Measurements from ENCODE around the gene SELENOS. TPM values are rescaled to one million over a fixed set of nuclear protein-coding genes. Genes with fewer than 3 reads are reported as not detected.
A peak's percentile ranks its signal among the peaks of the same experiment; 100 is the strongest.

SELENOS gene, protein sequence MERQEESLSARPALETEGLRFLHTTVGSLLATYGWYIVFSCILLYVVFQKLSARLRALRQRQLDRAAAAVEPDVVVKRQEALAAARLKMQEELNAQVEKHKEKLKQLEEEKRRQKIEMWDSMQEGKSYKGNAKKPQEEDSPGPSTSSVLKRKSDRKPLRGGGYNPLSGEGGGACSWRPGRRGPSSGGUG
- 48.9 TPM for total RNA-seq (ENCODE audit: unreplicated experiment)
- long read RNA-seq, transcript SELENOS-203 (6 exons, 1,188 nt): major isoform, 31 of 45 reads
- long read RNA-seq, transcript SELENOS-201 (7 exons, 1,439 nt): minor isoform, 5 of 45 reads
- long read RNA-seq, partial matches to known transcripts: 0 of 45 reads
- long read RNA-seq, other reads (novel, unspliced or antisense): 5 of 45 reads

DNA sequence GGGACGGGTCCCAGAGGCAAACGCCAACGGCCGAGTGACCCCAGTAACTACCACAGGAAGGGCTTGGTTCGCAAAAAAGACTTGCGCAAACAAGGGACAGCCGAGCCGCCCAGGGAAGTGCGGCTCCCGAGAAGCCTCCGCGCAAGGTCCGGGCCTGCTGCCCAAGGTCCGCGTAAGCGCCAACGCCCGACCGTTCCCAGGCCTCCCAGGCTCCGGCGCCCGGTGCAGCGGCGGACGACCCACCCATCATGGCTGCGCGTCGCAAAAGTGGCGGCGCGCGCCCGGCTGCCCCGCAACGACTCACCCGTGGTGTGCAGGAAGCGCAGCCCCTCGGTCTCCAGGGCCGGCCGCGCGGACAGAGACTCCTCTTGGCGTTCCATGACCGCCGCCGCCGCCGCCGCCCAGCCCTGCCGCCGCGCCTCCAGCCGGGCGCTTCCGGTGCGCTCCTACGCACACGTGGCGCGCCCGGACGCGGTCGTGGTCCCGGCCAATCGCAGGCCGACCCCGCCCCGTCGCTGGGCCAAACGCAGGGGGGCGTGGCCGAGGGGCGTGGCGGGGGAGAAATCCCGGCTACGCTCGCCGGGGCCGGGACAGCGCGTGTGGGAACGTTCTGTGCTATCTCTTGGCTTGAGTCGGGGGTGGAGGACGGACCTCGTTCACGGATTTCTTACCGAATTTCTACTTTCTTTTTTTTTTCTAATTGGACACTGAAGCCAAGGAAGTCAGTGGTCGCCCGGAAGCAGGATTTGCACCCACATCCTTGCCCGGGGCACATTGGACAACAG, at the start of gene SELENOS:
TSS of gene SELENOS (minus strand) at position 448 of the 785 bp plus-strand sequence. CDS start at position 380, 68 bp downstream.
- H3K27me3 Mint-ChIP-seq (ENCODE audit: unreplicated experiment): no peaks in the 10 kb centered on the region
- H3K4me1 Mint-ChIP-seq (ENCODE audit: unreplicated experiment): peaks cover 5% of the 10 kb centered on the region
- no peaks in the 10 kb centered on the region for H3K9me3 Mint-ChIP-seq (ENCODE audit: unreplicated experiment)
- peak within 1 kb of the TSS; percentile 85 for H3K27ac Mint-ChIP-seq (ENCODE audit: unreplicated experiment)
- H3K36me3 Mint-ChIP-seq (ENCODE audit: low read depth, unreplicated experiment): peaks cover 46% of the 10 kb centered on the region
- peak; percentile 92 for DNase-seq (ENCODE audit: low spot score)
- TF ChIP-seq, protein P1, sequence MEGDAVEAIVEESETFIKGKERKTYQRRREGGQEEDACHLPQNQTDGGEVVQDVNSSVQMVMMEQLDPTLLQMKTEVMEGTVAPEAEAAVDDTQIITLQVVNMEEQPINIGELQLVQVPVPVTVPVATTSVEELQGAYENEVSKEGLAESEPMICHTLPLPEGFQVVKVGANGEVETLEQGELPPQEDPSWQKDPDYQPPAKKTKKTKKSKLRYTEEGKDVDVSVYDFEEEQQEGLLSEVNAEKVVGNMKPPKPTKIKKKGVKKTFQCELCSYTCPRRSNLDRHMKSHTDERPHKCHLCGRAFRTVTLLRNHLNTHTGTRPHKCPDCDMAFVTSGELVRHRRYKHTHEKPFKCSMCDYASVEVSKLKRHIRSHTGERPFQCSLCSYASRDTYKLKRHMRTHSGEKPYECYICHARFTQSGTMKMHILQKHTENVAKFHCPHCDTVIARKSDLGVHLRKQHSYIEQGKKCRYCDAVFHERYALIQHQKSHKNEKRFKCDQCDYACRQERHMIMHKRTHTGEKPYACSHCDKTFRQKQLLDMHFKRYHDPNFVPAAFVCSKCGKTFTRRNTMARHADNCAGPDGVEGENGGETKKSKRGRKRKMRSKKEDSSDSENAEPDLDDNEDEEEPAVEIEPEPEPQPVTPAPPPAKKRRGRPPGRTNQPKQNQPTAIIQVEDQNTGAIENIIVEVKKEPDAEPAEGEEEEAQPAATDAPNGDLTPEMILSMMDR (IDR thresholded peaks at IDR 0.05; ENCODE audit: unreplicated experiment): no peak
- peak within 1 kb of the TSS; percentile 99 for H3K4me3 Mint-ChIP-seq (ENCODE audit: unreplicated experiment)

DNA sequence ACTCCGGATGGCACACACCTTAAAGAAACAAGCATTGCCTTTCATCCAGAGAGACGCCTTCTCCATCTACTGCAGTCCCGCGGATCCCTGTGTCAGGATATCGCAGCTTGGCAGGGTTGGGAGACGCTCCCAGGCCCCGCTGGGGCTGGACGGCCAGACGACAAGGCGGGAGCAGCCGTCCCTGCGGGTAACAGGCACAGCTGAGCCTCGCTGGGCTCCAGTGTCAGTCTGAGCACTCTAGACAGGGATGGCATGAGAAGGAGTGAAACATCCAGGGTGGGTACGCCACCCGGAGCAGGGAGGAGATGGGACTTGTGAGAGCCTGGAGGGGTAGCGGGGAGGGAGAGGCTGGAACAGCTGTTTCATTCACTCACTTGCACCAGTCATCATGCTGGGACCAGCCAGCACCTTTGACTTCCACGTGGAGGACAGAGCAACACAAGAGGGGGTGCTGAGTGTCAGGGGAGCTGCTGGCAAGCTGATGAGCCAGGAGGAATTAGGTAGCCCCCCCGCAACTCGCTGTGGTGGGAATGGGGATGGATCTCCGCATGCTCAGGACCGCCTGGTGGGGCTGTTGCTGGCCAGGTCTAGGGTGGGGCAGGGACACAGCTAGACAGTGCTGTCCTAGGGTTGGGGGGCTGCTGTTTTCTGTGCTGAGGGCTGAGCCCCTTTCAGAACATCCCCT, 49.3 kb upstream of the SELENOS start:
- H3K27me3 Mint-ChIP-seq (ENCODE audit: unreplicated experiment): peaks cover 33% of the 10 kb centered on the region
- no peaks in the 10 kb centered on the region for H3K9me3 Mint-ChIP-seq (ENCODE audit: unreplicated experiment)
- TF ChIP-seq, protein P1 (IDR thresholded peaks at IDR 0.05; ENCODE audit: unreplicated experiment): no peak

DNA sequence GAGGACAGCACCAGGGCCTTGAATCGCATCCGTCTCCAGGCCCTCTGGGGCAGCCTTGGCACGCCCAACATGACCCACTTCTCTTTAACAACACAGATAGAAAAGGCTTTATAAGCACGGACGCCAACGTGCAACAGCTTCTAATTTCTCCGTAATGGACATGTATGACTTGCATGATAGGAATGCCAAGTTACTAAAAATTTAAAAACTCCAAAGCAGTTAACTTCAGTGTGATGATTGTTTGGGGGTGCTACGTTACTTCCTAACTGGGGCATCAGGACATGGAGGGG, 48.7 kb upstream of the SELENOS start:
- Mint-ChIP-seq H3K27me3 (ENCODE audit: unreplicated experiment) (peaks cover 37% of the 10 kb centered on the region), H3K36me3 (ENCODE audit: low read depth, unreplicated experiment) (no peaks in the 10 kb centered on the region), H3K9me3 (ENCODE audit: unreplicated experiment) (no peaks in the 10 kb centered on the region), H3K27ac (ENCODE audit: unreplicated experiment) (no peak overlapping the region), H3K4me3 (ENCODE audit: unreplicated experiment) (no peak overlapping the region), H3K4me1 (ENCODE audit: unreplicated experiment) (no peaks in the 10 kb centered on the region)
- TF ChIP-seq, protein P1 (IDR thresholded peaks at IDR 0.05; ENCODE audit: unreplicated experiment): no peak
- no peak for DNase-seq (ENCODE audit: low spot score)

More for the DNA sequence above, 49.3 kb upstream of the SELENOS start:
- no peak overlapping the region for H3K4me3 Mint-ChIP-seq (ENCODE audit: unreplicated experiment)
- H3K4me1 Mint-ChIP-seq (ENCODE audit: unreplicated experiment): no peaks in the 10 kb centered on the region
- no peaks in the 10 kb centered on the region for H3K36me3 Mint-ChIP-seq (ENCODE audit: low read depth, unreplicated experiment)
- H3K27ac Mint-ChIP-seq (ENCODE audit: unreplicated experiment): peak overlapping the region; percentile 14
- no peak for DNase-seq (ENCODE audit: low spot score)

DNA sequence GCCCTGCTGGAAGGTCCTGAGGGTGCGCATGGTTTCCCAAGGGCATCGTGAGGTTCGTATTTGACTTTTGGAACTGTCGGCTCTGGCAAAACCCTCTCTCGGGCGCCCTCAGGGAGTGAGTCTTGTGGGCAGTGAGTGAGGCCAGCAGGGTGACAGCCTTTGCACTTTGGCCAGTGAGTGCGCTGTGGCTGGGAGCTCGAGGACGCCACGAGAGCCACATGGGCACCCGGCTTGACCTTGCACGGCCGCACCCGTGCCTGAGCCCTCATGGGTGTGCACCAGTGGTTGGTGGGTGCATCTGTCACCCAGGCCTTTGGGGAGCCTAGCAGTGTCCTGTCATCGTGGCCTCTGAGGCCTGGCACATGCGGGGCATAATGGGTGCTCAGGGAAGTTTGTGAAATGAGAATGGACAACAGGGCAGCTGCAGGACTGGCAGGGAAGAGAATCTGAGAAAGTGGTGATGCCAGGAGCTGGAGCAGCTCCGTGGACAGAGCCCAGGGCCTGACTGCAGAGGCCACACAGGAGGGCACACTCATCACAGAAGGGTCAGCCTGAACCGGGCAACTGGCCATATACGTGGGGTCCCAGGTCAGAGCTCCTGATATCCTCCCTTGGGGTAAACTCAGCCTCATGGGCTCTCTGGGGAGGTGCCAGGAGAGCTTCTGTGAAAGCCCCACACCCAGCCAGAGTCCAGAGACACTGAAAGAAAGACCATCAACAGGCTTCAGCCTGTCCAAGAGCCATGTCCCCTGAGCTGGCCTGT, 48.2 kb upstream of the SELENOS start:
- Mint-ChIP-seq H3K4me3 (ENCODE audit: unreplicated experiment) (no peak overlapping the region), H3K27me3 (ENCODE audit: unreplicated experiment) (peaks cover 34% of the 10 kb centered on the region), H3K9me3 (ENCODE audit: unreplicated experiment) (no peaks in the 10 kb centered on the region), H3K4me1 (ENCODE audit: unreplicated experiment) (peaks cover 2% of the 10 kb centered on the region), H3K36me3 (ENCODE audit: low read depth, unreplicated experiment) (no peaks in the 10 kb centered on the region), H3K27ac (ENCODE audit: unreplicated experiment) (no peak overlapping the region)
- no peak for DNase-seq (ENCODE audit: low spot score)
- TF ChIP-seq, protein P1 (IDR thresholded peaks at IDR 0.05; ENCODE audit: unreplicated experiment): no peak

Data from endothelial cell (in vitro differentiated cells).